K562 (cell line): Measurements from ENCODE around the gene SOAT1. TPM values are rescaled to one million over a fixed set of nuclear protein-coding genes. Genes with fewer than 3 reads are reported as not detected.
A peak's percentile ranks its signal among the peaks of the same experiment; 100 is the strongest.

Source experiments
- KDM1A ChIP-seq, 2 experiments: fragments of 450-650 bp; IDR thresholded peaks; 2 replicates each; pipeline ENCODE4 v1.6.1; 2016; ENCODE audit warnings: mild to moderate bottlenecking in 2 of 2
- MBD1 ChIP-seq: fragments of 250-450 bp; sonication (Bioruptor Pico); IDR thresholded peaks from 2 replicates; pipeline ENCODE4 v1.8.0; 2022; ENCODE audit warnings: inconsistent platforms
- MEIS2 ChIP-seq: fragments of 450-650 bp; IDR thresholded peaks from 2 replicates; pipeline ENCODE4 v1.6.1; 2014; ENCODE audit warnings: mild to moderate bottlenecking; ENCODE audit not compliant: partially characterized antibody
- PBX2 ChIP-seq, 2 experiments: IDR thresholded peaks in 1 of 2; conservative IDR thresholded peaks in 1 of 2; 2 replicates each; pipeline ENCODE4 v1.6.1; 2016; ENCODE audit warnings: low read depth in 2 of 2, mild to moderate bottlenecking in 1 of 2, missing compliant biosample characterization in 1 of 2, missing genetic modification characterization in 1 of 2, moderate library complexity in 1 of 2
- REST ChIP-seq, 2 experiments: fragments of 450-650 bp; formaldehyde crosslinking in 1 of 2; IDR thresholded peaks; 2 replicates each; pipeline versions ENCODE4 v1.4.0 to v1.6.1; 2014 to 2020; ENCODE audit warnings: mild to moderate bottlenecking in 2 of 2, borderline replicate concordance in 1 of 2, low read depth in 1 of 2
- SIN3A ChIP-seq, 2 experiments: fragments of 150-350 bp in 1 of 2; IDR thresholded peaks; 2 replicates each; pipeline ENCODE4 v1.6.1; 2011 to 2016; ENCODE audit warnings: borderline replicate concordance in 2 of 2, low read depth in 2 of 2, low read length in 2 of 2, mild to moderate bottlenecking in 2 of 2, moderate library complexity in 2 of 2; ENCODE audit not compliant: control insufficient read depth in 1 of 2
- SMARCA4 ChIP-seq: fragments of 450-650 bp; IDR thresholded peaks from 2 replicates; pipeline ENCODE4 v1.6.1; 2016
- SMC3 ChIP-seq: conservative IDR thresholded peaks from 2 replicates; pipeline ENCODE4 v1.6.1; 2011; ENCODE audit warnings: low read depth, low read length, improper control_type of control experiment; ENCODE audit not compliant: insufficient read depth
- THAP7 ChIP-seq: fragments of 250-450 bp; sonication (Bioruptor Pico); IDR thresholded peaks from 2 replicates; pipeline ENCODE4 v1.5.0; 2021
- ZFPM2 ChIP-seq: fragments of 250-450 bp; sonication (Bioruptor Pico); IDR thresholded peaks from 2 replicates; pipeline ENCODE4 v1.5.1; 2022; ENCODE audit warnings: mild to moderate bottlenecking
- polyA plus RNA-seq, 8 experiments: library from polyadenylated mRNA; depleted of rRNA in 4 of 8; stranded (reverse) in 5 of 8; unstranded in 3 of 8; fragments of >200 nt; fragmentation: Nextera tagmentation in 2 of 8; fragmentation: Illumina TruSeq in 1 of 8; extraction: Ambion mirVana in 2 of 8; extraction: Trizol in 1 of 8; gene quantifications; 2 replicates each; pipeline versions ENCODE4 v1.2.1 to v1.2.3, GENCODE V29; 2011 to 2014; ENCODE audit warnings: inconsistent platforms in 1 of 8, missing spikeins in 1 of 8
- total RNA-seq, 7 experiments: library from RNA; depleted of rRNA in 6 of 7; stranded (reverse); fragments of >200 nt in 6 of 7; fragmentation: Illumina TruSeq in 2 of 7; extraction: Trizol in 2 of 7; gene quantifications; 2 replicates each; pipeline versions ENCODE4 v1.2.1 to v1.2.3, GENCODE V29; 2011 to 2021; ENCODE audit warnings: low replicate concordance in 1 of 7
- TF ChIP-seq, protein P1 (sequence below), 2 experiments: IDR thresholded peaks; 2 replicates each; pipeline ENCODE4 v1.6.1; 2011; ENCODE audit warnings: borderline replicate concordance in 1 of 2, control low read depth in 1 of 2, low read depth in 1 of 2, low read length in 1 of 2, mild to moderate bottlenecking in 1 of 2, mixed read lengths in 1 of 2, moderate library complexity in 1 of 2; ENCODE audit not compliant: insufficient read depth in 1 of 2, insufficient read length in 1 of 2, poor library complexity in 1 of 2, severe bottlenecking in 1 of 2; ENCODE audit errors: extremely low read depth in 1 of 2

Gene SOAT1
- total and polyA plus RNA-seq, 9 of the 15 experiments (the other 6 are each of a cell fraction or from before 2014, with no cell fraction given) = 5.5 to 29.1 (median 17.3) TPM

- TF ChIP-seq REST (IDR thresholded peaks at IDR 0.05; ENCODE audit: borderline replicate concordance) (peak; percentile 86), REST (CRISPR knock-in tag; IDR thresholded peaks at IDR 0.05; ENCODE audit: low read depth) (no peak), SMC3 (peak; percentile 48), ZFPM2 (no peak), THAP7 (CRISPR knock-in tag) (no peak), SIN3A (IDR thresholded peaks at IDR 0.05; ENCODE audit: borderline replicate concordance in 2 of 2, control insufficient read depth in 1 of 2, low read depth in 2 of 2, low read length in 2 of 2) (no peak), KDM1A (IDR thresholded peaks at IDR 0.05) (no peak), MEIS2 (peak; percentile 57), PBX2 (CRISPR knock-in tag; IDR thresholded peaks at IDR 0.05; ENCODE audit: low read depth) (no peak), PBX2 (tag; conservative IDR thresholded peaks at IDR 0.05; ENCODE audit: low read depth) (peak; percentile 72), MBD1 (CRISPR knock-in tag) (no peak), SMARCA4 (no peak)
- TF ChIP-seq, protein P1, sequence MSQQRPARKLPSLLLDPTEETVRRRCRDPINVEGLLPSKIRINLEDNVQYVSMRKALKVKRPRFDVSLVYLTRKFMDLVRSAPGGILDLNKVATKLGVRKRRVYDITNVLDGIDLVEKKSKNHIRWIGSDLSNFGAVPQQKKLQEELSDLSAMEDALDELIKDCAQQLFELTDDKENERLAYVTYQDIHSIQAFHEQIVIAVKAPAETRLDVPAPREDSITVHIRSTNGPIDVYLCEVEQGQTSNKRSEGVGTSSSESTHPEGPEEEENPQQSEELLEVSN (IDR thresholded peaks at IDR 0.05; ENCODE audit: borderline replicate concordance in 1 of 2, extremely low read depth in 1 of 2, insufficient read depth in 1 of 2, insufficient read length in 1 of 2, low read depth in 1 of 2, low read length in 1 of 2, poor library complexity in 1 of 2, severe bottlenecking in 1 of 2) = no peak
Measured at GRCh38 chr1:179251675-179252074, 41.9 kb upstream of the SOAT1 start (continued).
